SK-N-SH treated with all-trans-retinoic acid at 6 μM for 48 hours (cell line): ENCODE data around the gene F3.

Experiments
- ATAC-seq: fragments of 200-7000 bp; cut with Tn5 transposase; 3 replicates; pipeline ENCODE4 v1.9.1; 2020; ENCODE audit warnings: mild to moderate bottlenecking, moderate library complexity
- ARNTL ChIP-seq: fragments of 450-650 bp; formaldehyde crosslinking; IDR thresholded peaks from 2 replicates; pipeline ENCODE4 v1.5.0; 2020; ENCODE audit warnings: low read depth, mild to moderate bottlenecking, moderate library complexity, borderline replicate concordance
- BACH2 ChIP-seq: fragments of 250-450 bp; sonication (Bioruptor Pico); IDR thresholded peaks from 2 replicates; pipeline ENCODE4 v1.9.0; 2021; ENCODE audit warnings: mild to moderate bottlenecking, borderline replicate concordance
- CREB5 ChIP-seq: fragments of 250-450 bp; sonication (Bioruptor Pico); IDR thresholded peaks from 2 replicates; pipeline ENCODE4 v1.5.1; 2020; ENCODE audit warnings: low read depth, mild to moderate bottlenecking, moderate library complexity
- CSDC2 ChIP-seq: fragments of 250-450 bp; sonication (Bioruptor Pico); IDR thresholded peaks from 2 replicates; pipeline ENCODE4 v1.5.0; 2020; ENCODE audit warnings: mild to moderate bottlenecking, moderate library complexity
- CSRNP3 ChIP-seq: fragments of 250-450 bp; sonication (Bioruptor Pico); IDR thresholded peaks from 2 replicates; pipeline ENCODE4 v1.5.1; 2021; ENCODE audit warnings: mild to moderate bottlenecking, moderate library complexity
- ESRRG ChIP-seq: fragments of 250-450 bp; sonication (Bioruptor Pico); IDR thresholded peaks from 2 replicates; pipeline ENCODE4 v1.6.1; 2021; ENCODE audit warnings: mild to moderate bottlenecking
- GLIS3 ChIP-seq: fragments of 250-450 bp; sonication (Bioruptor Pico); IDR thresholded peaks from 2 replicates; pipeline ENCODE4 v1.5.0; 2020; ENCODE audit warnings: mild to moderate bottlenecking, moderate library complexity
- ISL1 ChIP-seq: fragments of 250-450 bp; sonication (Bioruptor Pico); IDR thresholded peaks from 2 replicates; pipeline ENCODE4 v2.1.2; 2022; ENCODE audit warnings: mild to moderate bottlenecking, moderate library complexity
- OSR1 ChIP-seq: fragments of 250-450 bp; sonication (Bioruptor Pico); IDR thresholded peaks from 2 replicates; pipeline ENCODE4 v1.8.0; 2022; ENCODE audit warnings: moderate library complexity, mild to moderate bottlenecking, inconsistent platforms
- POU6F1 ChIP-seq: fragments of 250-450 bp; sonication (Bioruptor Pico); IDR thresholded peaks from 2 replicates; pipeline ENCODE4 v1.8.0; 2021; ENCODE audit warnings: low read depth, mild to moderate bottlenecking, moderate library complexity, borderline replicate concordance
- PPARA ChIP-seq: fragments of 250-450 bp; sonication (Bioruptor Pico); IDR thresholded peaks from 2 replicates; pipeline ENCODE4 v1.5.0; 2020; ENCODE audit warnings: mild to moderate bottlenecking, borderline replicate concordance
- RARB ChIP-seq: fragments of 250-450 bp; sonication (Bioruptor Pico); IDR thresholded peaks from 2 replicates; pipeline ENCODE4 v1.8.0; 2021; ENCODE audit warnings: mild to moderate bottlenecking, moderate library complexity
- SNAI2 ChIP-seq: fragments of 250-450 bp; sonication (Bioruptor Pico); IDR thresholded peaks from 2 replicates; pipeline ENCODE4 v1.5.0; 2020; ENCODE audit warnings: mild to moderate bottlenecking, moderate library complexity
- TCF4 ChIP-seq: fragments of 250-450 bp; sonication (Bioruptor Pico); IDR thresholded peaks from 2 replicates; pipeline ENCODE4 v1.8.0; 2021; ENCODE audit warnings: mild to moderate bottlenecking, moderate library complexity, borderline replicate concordance
- TOX ChIP-seq: fragments of 250-450 bp; sonication (Bioruptor Pico); IDR thresholded peaks from 2 replicates; pipeline ENCODE4 v1.8.0; 2021; ENCODE audit warnings: mild to moderate bottlenecking, moderate library complexity, borderline replicate concordance
- ZC3H10 ChIP-seq: fragments of 250-450 bp; sonication (Bioruptor Pico); IDR thresholded peaks from 2 replicates; pipeline ENCODE4 v1.5.1; 2021; ENCODE audit warnings: mild to moderate bottlenecking, moderate library complexity
- ZFP3 ChIP-seq: fragments of 250-450 bp; sonication (Bioruptor Pico); IDR thresholded peaks from 2 replicates; pipeline ENCODE4 v1.5.0; 2020; ENCODE audit warnings: mild to moderate bottlenecking, moderate library complexity
- ZFP30 ChIP-seq: fragments of 450-650 bp; formaldehyde crosslinking; IDR thresholded peaks from 2 replicates; pipeline ENCODE4 v1.5.0; 2022; ENCODE audit warnings: mild to moderate bottlenecking, moderate library complexity
- ZNF565 ChIP-seq: fragments of 450-650 bp; formaldehyde crosslinking; conservative IDR thresholded peaks from 2 replicates; pipeline ENCODE4 v1.5.0; 2020; ENCODE audit warnings: low read depth, mild to moderate bottlenecking, moderate library complexity
- ZNF70 ChIP-seq: fragments of 450-650 bp; formaldehyde crosslinking; IDR thresholded peaks from 2 replicates; pipeline ENCODE4 v1.5.0; 2020; ENCODE audit warnings: mild to moderate bottlenecking, moderate library complexity
- ZNF8 ChIP-seq: fragments of 450-650 bp; formaldehyde crosslinking; IDR thresholded peaks from 2 replicates; pipeline ENCODE4 v1.5.0; 2020; ENCODE audit warnings: mild to moderate bottlenecking, moderate library complexity
- TF ChIP-seq, protein P1 (sequence below): fragments of 250-450 bp; sonication (Bioruptor Pico); IDR thresholded peaks from 2 replicates; pipeline ENCODE4 v1.8.0; 2020; ENCODE audit warnings: mild to moderate bottlenecking, moderate library complexity, borderline replicate concordance

The F3 gene

DNA sequence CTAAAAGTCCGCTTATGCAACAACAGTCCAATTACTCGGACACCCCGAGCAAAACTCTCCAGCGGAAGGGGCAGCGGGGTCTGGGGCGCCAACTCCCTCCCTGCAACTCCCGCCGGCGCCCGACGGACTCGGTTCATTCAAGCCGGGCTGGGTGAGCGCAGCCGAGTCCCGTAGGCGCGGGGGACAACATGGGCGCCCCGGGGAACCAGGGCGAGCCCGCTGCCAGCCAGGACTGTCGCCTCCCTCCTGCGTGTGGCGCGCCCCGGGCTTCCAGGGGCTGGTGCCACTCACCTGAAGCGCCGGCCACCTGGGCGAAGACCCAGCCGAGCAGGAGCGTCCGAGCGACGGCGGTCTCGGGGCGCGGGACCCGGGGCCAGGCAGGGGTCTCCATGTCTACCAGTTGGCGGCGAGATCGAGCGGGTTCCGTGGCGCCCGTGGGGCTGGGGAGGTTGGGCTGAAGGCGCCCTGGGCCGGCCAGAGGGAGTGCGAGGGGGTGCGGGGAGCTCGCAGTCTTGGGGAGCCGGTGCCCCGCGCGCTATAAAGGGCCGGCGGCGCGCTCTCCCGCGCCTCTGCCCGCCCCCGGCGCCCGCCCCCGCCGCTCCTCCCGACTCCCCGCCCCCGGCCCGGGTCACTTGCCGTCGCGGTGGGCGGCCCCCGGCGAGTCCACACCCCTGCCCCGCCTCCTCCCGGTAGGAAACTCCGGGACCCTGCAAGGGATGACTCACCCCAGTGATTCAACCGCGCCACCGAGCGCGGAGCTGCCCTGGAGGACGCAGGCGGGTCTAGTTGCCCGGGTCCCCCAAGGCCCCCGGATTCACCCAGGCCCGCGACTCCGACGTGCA is at the start of gene F3:
F3 (minus strand) TSS at position 514 of the 842 bp plus-strand sequence; CDS start at position 391, 123 bp downstream.
- TF ChIP-seq ISL1 = no peak
- no peak for TF ChIP-seq OSR1 (CRISPR knock-in tag)
- no peak for TF ChIP-seq TOX (CRISPR knock-in tag)
- TF ChIP-seq ZC3H10 (CRISPR knock-in tag) = no peak
- no peak for TF ChIP-seq GLIS3
- no peak for TF ChIP-seq BACH2 (CRISPR knock-in tag)
- TF ChIP-seq ESRRG (CRISPR knock-in tag) = no peak
- TF ChIP-seq SNAI2 (CRISPR knock-in tag) = no peak
- no peak for TF ChIP-seq ZNF8 (CRISPR knock-in tag)
- TF ChIP-seq PPARA (CRISPR knock-in tag) = no peak
- no peak for TF ChIP-seq ZNF565 (CRISPR knock-in tag)
- TF ChIP-seq CSDC2 (CRISPR knock-in tag) = no peak
- TF ChIP-seq, protein P1, sequence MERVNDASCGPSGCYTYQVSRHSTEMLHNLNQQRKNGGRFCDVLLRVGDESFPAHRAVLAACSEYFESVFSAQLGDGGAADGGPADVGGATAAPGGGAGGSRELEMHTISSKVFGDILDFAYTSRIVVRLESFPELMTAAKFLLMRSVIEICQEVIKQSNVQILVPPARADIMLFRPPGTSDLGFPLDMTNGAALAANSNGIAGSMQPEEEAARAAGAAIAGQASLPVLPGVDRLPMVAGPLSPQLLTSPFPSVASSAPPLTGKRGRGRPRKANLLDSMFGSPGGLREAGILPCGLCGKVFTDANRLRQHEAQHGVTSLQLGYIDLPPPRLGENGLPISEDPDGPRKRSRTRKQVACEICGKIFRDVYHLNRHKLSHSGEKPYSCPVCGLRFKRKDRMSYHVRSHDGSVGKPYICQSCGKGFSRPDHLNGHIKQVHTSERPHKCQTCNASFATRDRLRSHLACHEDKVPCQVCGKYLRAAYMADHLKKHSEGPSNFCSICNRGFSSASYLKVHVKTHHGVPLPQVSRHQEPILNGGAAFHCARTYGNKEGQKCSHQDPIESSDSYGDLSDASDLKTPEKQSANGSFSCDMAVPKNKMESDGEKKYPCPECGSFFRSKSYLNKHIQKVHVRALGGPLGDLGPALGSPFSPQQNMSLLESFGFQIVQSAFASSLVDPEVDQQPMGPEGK (CRISPR knock-in tag) = no peak
- TF ChIP-seq RARB = no peak
- no peak for TF ChIP-seq ZFP3 (CRISPR knock-in tag)
- TF ChIP-seq ZFP30 = no peak
- no peak for TF ChIP-seq POU6F1 (CRISPR knock-in tag)
- TF ChIP-seq ARNTL (CRISPR knock-in tag) = no peak
- peak; percentile 92 for ATAC-seq

GRCh38 chr1:94590203-94591137 is 48.9 kb upstream of the F3 start:
- ATAC-seq = no peak; the same call in 1 of the 3 replicates
- TF ChIP-seq ZNF70 (CRISPR knock-in tag) (no peak), CSRNP3 (CRISPR knock-in tag) (no peak), CREB5 (CRISPR knock-in tag) (no peak), ISL1 (no peak), GLIS3 (no peak), ZC3H10 (CRISPR knock-in tag) (no peak), TCF4 (no peak), ZFP3 (CRISPR knock-in tag) (no peak), OSR1 (CRISPR knock-in tag) (no peak), ZFP30 (no peak), CSDC2 (CRISPR knock-in tag) (no peak), ESRRG (CRISPR knock-in tag) (no peak), ARNTL (CRISPR knock-in tag) (no peak)
- TF ChIP-seq, protein P1 (CRISPR knock-in tag) = no peak
